Measurements from ENCODE around the gene TBL1X. TPM values are rescaled to one million over a fixed set of nuclear protein-coding genes. Genes with fewer than 3 reads are reported as not detected.

The TBL1X gene
- total RNA-seq, 4 donors from 2014 or later = 25.3 to 54.1 (median 38.2) TPM

DNA sequence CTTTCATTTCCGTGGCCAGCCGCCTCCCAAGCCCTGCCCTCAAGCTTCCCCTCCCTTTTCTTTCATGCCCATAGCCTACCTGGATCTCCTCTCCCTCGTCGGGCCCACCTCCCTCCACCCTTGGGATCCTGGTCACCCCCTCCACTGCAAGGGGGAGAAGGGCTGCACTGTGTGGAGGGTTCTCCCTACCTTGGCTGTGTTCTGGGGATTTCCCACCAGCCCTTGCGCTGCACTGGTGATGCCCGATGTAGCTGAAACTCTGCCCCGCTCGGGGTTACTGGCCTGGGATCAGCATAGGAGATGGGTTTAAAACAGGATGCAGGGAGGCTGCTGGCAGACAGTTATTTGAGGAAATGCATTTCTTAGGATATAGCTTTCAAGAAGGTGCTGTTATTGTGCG is 128.9 kb downstream of the TBL1X start:
- intact Hi-C loops (cut with DNase I) = no loop called here
- Histone ChIP-seq H3K27ac (replicated peaks in 1 of 4) (no peak overlapping the region), H3K36me3 (no peaks in the 10 kb centered on the region), H3K4me3 (no peak overlapping the region), H3K27me3 (no peaks in the 10 kb centered on the region), H3K4me1 (peaks cover 0 to 8% (median 0%) of the 10 kb centered on the region in 4 donors), H3K9me3 (no peaks in the 10 kb centered on the region)
- 88% methylated on average over 9 of the region's 9 CpGs for WGBS
- no peak for DNase-seq (ENCODE audit: extremely low spot score)
- TF ChIP-seq, protein P1, sequence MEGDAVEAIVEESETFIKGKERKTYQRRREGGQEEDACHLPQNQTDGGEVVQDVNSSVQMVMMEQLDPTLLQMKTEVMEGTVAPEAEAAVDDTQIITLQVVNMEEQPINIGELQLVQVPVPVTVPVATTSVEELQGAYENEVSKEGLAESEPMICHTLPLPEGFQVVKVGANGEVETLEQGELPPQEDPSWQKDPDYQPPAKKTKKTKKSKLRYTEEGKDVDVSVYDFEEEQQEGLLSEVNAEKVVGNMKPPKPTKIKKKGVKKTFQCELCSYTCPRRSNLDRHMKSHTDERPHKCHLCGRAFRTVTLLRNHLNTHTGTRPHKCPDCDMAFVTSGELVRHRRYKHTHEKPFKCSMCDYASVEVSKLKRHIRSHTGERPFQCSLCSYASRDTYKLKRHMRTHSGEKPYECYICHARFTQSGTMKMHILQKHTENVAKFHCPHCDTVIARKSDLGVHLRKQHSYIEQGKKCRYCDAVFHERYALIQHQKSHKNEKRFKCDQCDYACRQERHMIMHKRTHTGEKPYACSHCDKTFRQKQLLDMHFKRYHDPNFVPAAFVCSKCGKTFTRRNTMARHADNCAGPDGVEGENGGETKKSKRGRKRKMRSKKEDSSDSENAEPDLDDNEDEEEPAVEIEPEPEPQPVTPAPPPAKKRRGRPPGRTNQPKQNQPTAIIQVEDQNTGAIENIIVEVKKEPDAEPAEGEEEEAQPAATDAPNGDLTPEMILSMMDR (IDR thresholded peaks at IDR 0.05) = no peak
- TF ChIP-seq EP300 (IDR thresholded peaks at IDR 0.05) (no peak), POLR2AphosphoS5 (IDR thresholded peaks at IDR 0.05) (no peak), POLR2A (IDR thresholded peaks at IDR 0.05; ENCODE audit: low read depth) (no peak)

DNA sequence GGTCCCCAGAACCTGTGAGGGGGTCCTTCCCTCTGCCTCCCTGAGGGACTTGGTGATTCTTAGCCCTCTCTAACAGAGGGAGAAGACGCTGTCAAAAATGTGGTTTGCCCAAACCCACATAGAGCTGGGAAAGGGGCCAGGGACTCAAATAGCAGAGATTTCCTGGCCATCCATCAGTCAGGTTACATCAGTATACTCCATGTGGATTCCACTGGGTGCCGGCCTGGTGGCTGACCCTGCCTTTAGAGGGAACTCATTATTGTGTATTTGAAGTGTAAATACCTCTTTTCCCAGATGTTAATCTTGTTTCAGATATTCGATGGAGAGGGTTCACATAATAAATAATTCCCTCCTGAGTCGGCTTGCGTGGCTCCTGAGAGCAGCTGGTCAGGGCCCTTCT is 130.3 kb downstream of the TBL1X start:
- intact Hi-C loops (cut with DNase I) = no loop called here
- no peak overlapping the region for H3K27ac ChIP-seq (replicated peaks in 1 of 4)
- H3K27me3 ChIP-seq = no peaks in the 10 kb centered on the region
- 31% methylated on average over 5 of the region's 5 CpGs for WGBS
- H3K36me3 ChIP-seq = no peaks in the 10 kb centered on the region
- no peaks in the 10 kb centered on the region for H3K9me3 ChIP-seq
- H3K4me1 ChIP-seq = peaks cover 0 to 8% (median 0%) of the 10 kb centered on the region in 4 donors
- no peak overlapping the region for H3K4me3 ChIP-seq
- DNase-seq (ENCODE audit: extremely low spot score) = no peak
- TF ChIP-seq POLR2A (IDR thresholded peaks at IDR 0.05; ENCODE audit: low read depth) = no peak
- TF ChIP-seq EP300 (IDR thresholded peaks at IDR 0.05) = no peak
- TF ChIP-seq POLR2AphosphoS5 (IDR thresholded peaks at IDR 0.05) = no peak
- TF ChIP-seq, protein P1 (IDR thresholded peaks at IDR 0.05) = no peak

DNA sequence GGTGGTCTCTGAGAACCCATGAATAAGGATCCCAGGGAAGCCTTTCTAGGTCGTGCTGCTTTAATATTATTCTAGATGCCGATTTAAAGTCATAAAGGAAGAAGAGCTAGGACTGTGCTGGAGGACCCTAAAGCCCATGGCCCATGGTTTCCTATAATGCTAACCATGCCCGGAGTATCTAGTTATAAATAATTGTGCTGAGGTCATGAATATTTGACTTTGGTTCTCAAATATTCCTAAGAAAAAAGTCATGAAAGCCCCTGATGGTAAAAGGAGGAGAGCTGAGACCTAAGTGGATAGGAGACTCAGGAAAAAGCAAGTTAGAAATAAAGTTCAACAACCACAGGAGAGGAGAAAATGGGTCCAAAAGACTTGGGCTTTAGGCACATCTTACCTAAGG is 132.0 kb downstream of the TBL1X start:
- H3K4me3 ChIP-seq = no peak overlapping the region
- TF ChIP-seq, protein P1 (IDR thresholded peaks at IDR 0.05) = no peak
- no peak for TF ChIP-seq POLR2A (IDR thresholded peaks at IDR 0.05; ENCODE audit: low read depth)
- intact Hi-C loops (cut with DNase I) = no loop called here
- no peak overlapping the region for H3K27ac ChIP-seq (replicated peaks in 1 of 4)
- 79% methylated on average over 3 of the region's 3 CpGs for WGBS
- H3K9me3 ChIP-seq = no peaks in the 10 kb centered on the region
- no peaks in the 10 kb centered on the region for H3K36me3 ChIP-seq
- no peak for DNase-seq (ENCODE audit: extremely low spot score)
- no peaks in the 10 kb centered on the region for H3K27me3 ChIP-seq
- peaks cover 0 to 8% (median 0%) of the 10 kb centered on the region in 4 donors for H3K4me1 ChIP-seq

DNA sequence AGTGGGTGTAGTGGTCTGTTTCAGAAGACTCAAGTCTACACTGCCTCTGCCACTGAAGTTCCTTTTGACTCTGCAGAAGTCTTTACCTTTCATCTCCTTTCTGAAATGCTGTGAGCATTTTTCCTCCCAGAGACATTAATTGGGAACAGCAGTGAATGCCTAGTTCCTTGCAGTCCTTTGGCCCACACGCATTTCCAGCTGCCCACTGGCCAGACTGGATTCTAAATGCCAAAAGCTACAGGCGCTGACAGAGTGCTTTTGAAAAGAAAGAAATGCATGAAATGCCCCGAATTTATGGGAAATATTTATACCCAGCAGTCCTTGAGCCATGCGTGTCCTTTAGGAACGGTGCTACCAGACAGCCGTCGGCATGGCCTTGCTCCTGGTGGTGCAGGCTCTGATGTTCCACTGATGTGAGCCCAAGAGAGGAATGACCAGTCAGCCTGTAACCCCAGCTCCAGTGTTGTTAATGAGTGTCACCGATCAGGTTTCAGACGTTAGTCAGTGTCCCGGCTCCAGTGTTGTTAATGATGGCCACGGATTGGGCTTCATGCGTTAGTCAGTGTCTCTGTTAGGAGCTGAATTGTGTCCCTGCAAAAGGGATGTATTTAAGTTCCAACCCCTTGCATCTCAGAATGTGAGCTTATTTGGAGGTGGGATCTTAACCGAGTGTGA is 132.6 kb downstream of the TBL1X start:
- intact Hi-C loops (cut with DNase I) = no loop called here

More for the DNA sequence above, 132.6 kb downstream of the TBL1X start:
- H3K36me3 ChIP-seq = no peaks in the 10 kb centered on the region
- H3K27me3 ChIP-seq = no peaks in the 10 kb centered on the region
- TF ChIP-seq, protein P1 (IDR thresholded peaks at IDR 0.05) = no peak
- TF ChIP-seq POLR2A (IDR thresholded peaks at IDR 0.05; ENCODE audit: low read depth) (no peak), EP300 (IDR thresholded peaks at IDR 0.05) (no peak), POLR2AphosphoS5 (IDR thresholded peaks at IDR 0.05) (no peak)
- no peak for DNase-seq (ENCODE audit: extremely low spot score)
- H3K27ac ChIP-seq (replicated peaks in 1 of 4) = no peak overlapping the region
- 78% methylated on average over 13 of the region's 13 CpGs for WGBS
- H3K4me1 ChIP-seq = peaks cover 0 to 8% (median 0%) of the 10 kb centered on the region in 4 donors
- no peak overlapping the region for H3K4me3 ChIP-seq
- H3K9me3 ChIP-seq = no peaks in the 10 kb centered on the region

All from esophagus muscularis mucosa (tissue), 4 donors.